Transverse colon (tissue), 4 donors: ENCODE results near the gene SCRT2. TPM values are rescaled to one million over a fixed set of nuclear protein-coding genes. Genes with fewer than 3 reads are reported as not detected.

ENCODE experiments used
- DNase-seq: peaks from one replicate; pipeline ENCODE4 v3.0.0-alpha.2; 2019
- H3K27ac ChIP-seq, 4 donors: fragments of 200-600 bp; sonication (generic); 2 replicates each; pipeline ENCODE4 v1.5.1; 2016 to 2018; ENCODE audit warnings: inconsistent platforms in 4 of 4
- H3K27me3 ChIP-seq: fragments of 200-600 bp; sonication (generic); 2 replicates; pipeline ENCODE4 v1.5.1; 2017; ENCODE audit warnings: inconsistent platforms
- H3K36me3 ChIP-seq, 4 donors: fragments of 200-600 bp; sonication (generic); 2 replicates each; pipeline ENCODE4 v1.5.1; 2017 to 2019; ENCODE audit warnings: inconsistent platforms in 4 of 4
- H3K4me1 ChIP-seq, 4 donors: fragments of 200-600 bp; sonication (generic); 2 replicates each; pipeline ENCODE4 v1.5.1; 2017 to 2020; ENCODE audit warnings: inconsistent platforms in 4 of 4
- H3K4me3 ChIP-seq, 4 donors: fragments of 200-600 bp; sonication (generic); 1 replicate in 1 of 4; 2 replicates in 3 of 4; pipeline versions ENCODE4 v1.5.1 to v1.6.1; 2017 to 2019; ENCODE audit warnings: inconsistent platforms in 4 of 4
- H3K9me3 ChIP-seq, 2 donors: fragments of 200-600 bp; sonication (generic); 2 replicates each; pipeline ENCODE4 v1.5.1; 2017 to 2019; ENCODE audit warnings: inconsistent platforms in 2 of 2
- CTCF ChIP-seq, 5 experiments: fragments of 200-600 bp in 3 of 5; fragments of 450-650 bp in 2 of 5; sonication (generic) in 3 of 5; IDR thresholded peaks; 1 replicate in 2 of 5; 2 replicates in 3 of 5; pipeline ENCODE4 v1.5.1; 2016 to 2017; ENCODE audit warnings: antibody characterized with exemption in 5 of 5, inconsistent platforms in 3 of 5, mild to moderate bottlenecking in 2 of 5, moderate library complexity in 1 of 5
- EP300 ChIP-seq: sonication (generic); formaldehyde crosslinking; IDR thresholded peaks from one replicate; pipeline ENCODE4 v1.6.1; 2017; ENCODE audit warnings: antibody characterized with exemption, low read depth
- POLR2A ChIP-seq: fragments of 450-650 bp; IDR thresholded peaks from one replicate; pipeline ENCODE4 v1.6.1; 2016; ENCODE audit warnings: antibody characterized with exemption, mild to moderate bottlenecking, moderate library complexity
- POLR2AphosphoS5 ChIP-seq, 3 donors: sonication (generic); formaldehyde crosslinking; IDR thresholded peaks; one replicate each; pipeline ENCODE4 v1.6.1; 2016; ENCODE audit warnings: antibody characterized with exemption in 3 of 3
- WGBS, 2 donors: methylation state at CpG; one replicate each; pipeline ENCODE4 v1.1.5; 2018; ENCODE audit warnings: low coverage in 1 of 2; 5-methylcytosine and 5-hydroxymethylcytosine counted together
- in situ Hi-C, 4 donors: fragments of 200-750 bp; cut with MboI; loops; one replicate each; pipeline versions ENCODE4 v1.15.0 to v1.15.1; 2017; ENCODE audit warnings: low sequenced_read_pairs in 3 of 4, low pct_ligation_motif_present in 1 of 4, low pct_unique_long_range_greater_than_20kb in 1 of 4
- intact Hi-C: fragments of 100-400 bp; cut with DNase I; formaldehyde crosslinking; loops from one replicate; pipeline ENCODE4 v1.15.1; 2023; ENCODE audit warnings: low total_unique reads
- total RNA-seq, 4 donors: library from RNA; depleted of rRNA; stranded (reverse); fragments of >200 nt; gene quantifications; one replicate each; pipeline ENCODE4 v1.1.0, GENCODE V29; 2016

The SCRT2 gene
- total RNA-seq, 4 donors from 2014 or later: not detected

GRCh38 chr20:611843-612185, 63.8 kb downstream of the SCRT2 start:
- Histone ChIP-seq H3K36me3 (no peaks in the 10 kb centered on the region), H3K4me3 (no peak overlapping the region), H3K27ac (no peak overlapping the region), H3K27me3 (peaks cover 70% of the 10 kb centered on the region), H3K9me3 (no peaks in the 10 kb centered on the region), H3K4me1 (peaks cover 0 to 7% (median 3%) of the 10 kb centered on the region in 4 donors)
- intact Hi-C loops (no loop called here), in situ Hi-C loops (no loop called here)
- TF ChIP-seq POLR2A (no peak), EP300 (no peak), CTCF (IDR thresholded peaks at IDR 0.05) (no peak), POLR2AphosphoS5 (IDR thresholded peaks at IDR 0.05) (no peak)
- no peak for DNase-seq
- WGBS, 2 donors: 26% methylated on average over 8 of the region's 8 CpGs; no CpG with 5 or more reads in 1 of the 2 donors

Other genes starting within 250 kb of the SCRT2 start
- 10 to 100 TPM; 29.1 to 65.5 (median 36.9) TPM for gene TBC1D20, start 213.3 kb downstream of the SCRT2 start, total RNA-seq
- gene CSNK2A1, start 132.0 kb downstream of the SCRT2 start, total RNA-seq: 100 to 1,000 TPM in 1 of 4 donors, 10 to 100 TPM in 3; 76.7 to 100 (median 82.6) TPM
- not detected for gene TCF15, start 65.5 kb downstream of the SCRT2 start, total RNA-seq
- gene SRXN1, start 22.6 kb downstream of the SCRT2 start, total RNA-seq: 10 to 100 TPM in 3 of 4 donors, 1 to 10 TPM in 1; 8.6 to 43.0 (median 21.2) TPM
- gene SLC52A3, start 92.7 kb upstream of the SCRT2 start, total RNA-seq: 10 to 100 TPM in 3 of 4 donors, 1 to 10 TPM in 1; 7.2 to 35.9 (median 15.3) TPM
- gene FAM110A, start 157.9 kb upstream of the SCRT2 start, total RNA-seq: 10 to 100 TPM in 1 of 4 donors, 1 to 10 TPM in 3; 4.0 to 14.6 (median 6.9) TPM
- under 1 TPM in 1 of 4 donors, not detected in 3; 0.14 TPM for gene ANGPT4, start 240.5 kb upstream of the SCRT2 start, total RNA-seq